ENCODE data around the gene SAFB2. TPM values are rescaled to one million over a fixed set of nuclear protein-coding genes. Genes with fewer than 3 reads are reported as not detected.

The SAFB2 gene
- total RNA-seq, 4 donors from 2014 or later = 25.3 to 81.6 (median 41.6) TPM

GRCh38 chr19:5655412-5655811 lies 32.8 kb upstream of the SAFB2 start:
- Histone ChIP-seq H3K4me3 (no peak overlapping the region), H3K9me3 (no peaks in the 10 kb centered on the region), H3K27ac (no peak overlapping the region), H3K4me1 (no peaks in the 10 kb centered on the region), H3K27me3 (no peaks in the 10 kb centered on the region), H3K36me3 (peaks cover 3 to 100% of the 10 kb centered on the region in 2 donors)
- no peak for ATAC-seq
- 75 to 78% methylated on average over 3 to 5 of the region's 5 CpGs for WGBS, 2 donors (ENCODE audit: low coverage in 1 of 2)
- TF ChIP-seq CTCF (IDR thresholded peaks at IDR 0.05) (no peak), POLR2AphosphoS5 (IDR thresholded peaks at IDR 0.05) (no peak), EP300 (IDR thresholded peaks at IDR 0.05) (no peak), POLR2A (IDR thresholded peaks at IDR 0.05) (no peak)

GRCh38 chr19:5654931-5655330 lies 32.4 kb upstream of the SAFB2 start:
- no peak overlapping the region for H3K4me3 ChIP-seq
- no peaks in the 10 kb centered on the region for H3K27me3 ChIP-seq
- no peak overlapping the region for H3K27ac ChIP-seq
- ATAC-seq = no peak
- H3K9me3 ChIP-seq = no peaks in the 10 kb centered on the region
- H3K36me3 ChIP-seq = peaks cover 5 to 100% of the 10 kb centered on the region in 2 donors
- H3K4me1 ChIP-seq = no peaks in the 10 kb centered on the region
- 86 to 93% methylated on average over 2 to 5 of the region's 5 CpGs for WGBS, 2 donors (ENCODE audit: low coverage in 1 of 2)
- TF ChIP-seq POLR2AphosphoS5 (IDR thresholded peaks at IDR 0.05) = no peak
- TF ChIP-seq EP300 (IDR thresholded peaks at IDR 0.05) = no peak
- no peak for TF ChIP-seq CTCF (IDR thresholded peaks at IDR 0.05)
- no peak for TF ChIP-seq POLR2A (IDR thresholded peaks at IDR 0.05)

- H3K36me3 ChIP-seq = peaks cover 4 to 93% of the 10 kb centered on the region in 2 donors
- H3K9me3 ChIP-seq = no peaks in the 10 kb centered on the region
- H3K4me3 ChIP-seq = no peak overlapping the region
- TF ChIP-seq EP300 (IDR thresholded peaks at IDR 0.05) = no peak
- no peak for TF ChIP-seq POLR2AphosphoS5 (IDR thresholded peaks at IDR 0.05)
- no peak for TF ChIP-seq POLR2A (IDR thresholded peaks at IDR 0.05)
- no peak for TF ChIP-seq CTCF (IDR thresholded peaks at IDR 0.05)
- no peaks in the 10 kb centered on the region for H3K4me1 ChIP-seq
- H3K27me3 ChIP-seq = no peaks in the 10 kb centered on the region
- H3K27ac ChIP-seq = no peak overlapping the region
- WGBS, 2 donors (ENCODE audit: low coverage in 1 of 2) = 86% methylated on average over 6 to 7 of the region's 10 CpGs
- ATAC-seq = no peak
These were observed 29.7 kb upstream of the SAFB2 start for GRCh38 chr19:5652261-5652660.

- Histone ChIP-seq H3K36me3 (peaks cover 11 to 93% of the 10 kb centered on the region in 2 donors), H3K9me3 (no peaks in the 10 kb centered on the region), H3K27me3 (no peaks in the 10 kb centered on the region), H3K4me3 (no peak overlapping the region), H3K27ac (no peak overlapping the region), H3K4me1 (no peaks in the 10 kb centered on the region)
- 77 to 100% methylated on average over 1 to 3 of the region's 5 CpGs for WGBS, 2 donors (ENCODE audit: low coverage in 1 of 2)
- TF ChIP-seq EP300 (IDR thresholded peaks at IDR 0.05) (no peak), CTCF (IDR thresholded peaks at IDR 0.05) (no peak), POLR2AphosphoS5 (IDR thresholded peaks at IDR 0.05) (no peak), POLR2A (IDR thresholded peaks at IDR 0.05) (no peak)
- no peak for ATAC-seq
These were observed 28.8 kb upstream of the SAFB2 start for GRCh38 chr19:5651361-5651760.

GRCh38 chr19:5648464-5648863 lies 25.9 kb upstream of the SAFB2 start:
- ATAC-seq = no peak
- Histone ChIP-seq H3K4me3 (no peak overlapping the region), H3K36me3 (peaks cover 11 to 93% of the 10 kb centered on the region in 2 donors), H3K9me3 (no peaks in the 10 kb centered on the region), H3K27ac (no peak overlapping the region), H3K4me1 (peaks cover 0 to 22% (median 0%) of the 10 kb centered on the region in 3 donors), H3K27me3 (no peaks in the 10 kb centered on the region)
- no peak for TF ChIP-seq EP300 (IDR thresholded peaks at IDR 0.05)
- TF ChIP-seq POLR2A (IDR thresholded peaks at IDR 0.05) = no peak
- no peak for TF ChIP-seq POLR2AphosphoS5 (IDR thresholded peaks at IDR 0.05)
- TF ChIP-seq CTCF (IDR thresholded peaks at IDR 0.05) = no peak
- WGBS, 2 donors (ENCODE audit: low coverage in 1 of 2) = 82 to 91% methylated on average over 5 to 11 of the region's 11 CpGs

All from gastroesophageal sphincter (tissue), 4 donors.